ENCODE results near the gene MZT2B.
"Not testable (repeated sequence)": the region's sequence is repeated elsewhere in the genome, so short reads cannot be mapped to it uniquely, and the experiment has no call there.

GRCh38 chr2:130239581-130239980 is 57.5 kb downstream of the MZT2B start:
- TF ChIP-seq CTCF, POLR2A (IDR thresholded peaks at IDR 0.05): not testable (repeated sequence)
